ENCODE measurements around the gene GLI3.

DNA sequence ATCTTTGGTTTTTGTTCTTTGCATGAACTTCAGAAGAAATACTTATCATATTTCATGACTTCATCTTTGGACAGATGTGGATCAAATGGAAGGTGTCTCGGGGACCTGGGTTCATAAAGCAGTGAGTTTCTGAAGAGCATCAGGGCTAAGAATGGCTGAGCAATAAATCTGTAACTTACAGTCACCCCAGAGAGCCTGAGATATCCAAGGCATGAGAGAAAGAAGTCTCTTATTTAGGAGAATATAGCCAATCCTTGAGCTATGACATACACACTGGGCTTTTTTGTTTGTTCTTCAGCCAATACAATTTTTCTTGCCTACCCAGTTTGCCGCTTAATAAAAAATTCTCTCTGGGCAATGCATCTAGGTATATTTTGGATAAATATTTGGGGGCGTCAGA, 281.6 kb downstream of the GLI3 start:
- TF ChIP-seq POLR2AphosphoS5 (IDR thresholded peaks at IDR 0.05; ENCODE audit: low read depth, low read length) (no peak), TAF1 (IDR thresholded peaks at IDR 0.05; ENCODE audit: borderline replicate concordance, insufficient read depth, low read length) (no peak), REST (IDR thresholded peaks at IDR 0.05; ENCODE audit: insufficient read depth in 1 of 2, low read depth in 2 of 2, low read length in 2 of 2) (no peak), SIN3A (IDR thresholded peaks at IDR 0.05; ENCODE audit: borderline replicate concordance, insufficient read depth, low read length) (no peak), FOXP2 (optimal IDR thresholded peaks at IDR 0.05; ENCODE audit: borderline replicate concordance, extremely low read depth, extremely low read length, insufficient read depth) (no peak)
